ENCODE measurements around the gene CDCA3.

- TF ChIP-seq CTCF (IDR thresholded peaks at IDR 0.05) (no peak), POLR2A (IDR thresholded peaks at IDR 0.05) (no peak)
These were observed 20.7 kb downstream of the CDCA3 start for GRCh38 chr12:6830286-6830890.

All from lower leg skin (tissue), 3 donors.